GM18873 (cell line): ENCODE measurements around the gene TXNDC2.

Experiments used
- ATAC-seq: cut with Tn5 transposase; IDR thresholded peaks from one replicate; pipeline ENCODE4 v1.9.1; 2021; ENCODE audit warnings: mild to moderate bottlenecking, moderate library complexity, moderate number of reproducible peaks; ENCODE audit not compliant: unreplicated experiment, low FRiP score

The TXNDC2 gene

DNA sequence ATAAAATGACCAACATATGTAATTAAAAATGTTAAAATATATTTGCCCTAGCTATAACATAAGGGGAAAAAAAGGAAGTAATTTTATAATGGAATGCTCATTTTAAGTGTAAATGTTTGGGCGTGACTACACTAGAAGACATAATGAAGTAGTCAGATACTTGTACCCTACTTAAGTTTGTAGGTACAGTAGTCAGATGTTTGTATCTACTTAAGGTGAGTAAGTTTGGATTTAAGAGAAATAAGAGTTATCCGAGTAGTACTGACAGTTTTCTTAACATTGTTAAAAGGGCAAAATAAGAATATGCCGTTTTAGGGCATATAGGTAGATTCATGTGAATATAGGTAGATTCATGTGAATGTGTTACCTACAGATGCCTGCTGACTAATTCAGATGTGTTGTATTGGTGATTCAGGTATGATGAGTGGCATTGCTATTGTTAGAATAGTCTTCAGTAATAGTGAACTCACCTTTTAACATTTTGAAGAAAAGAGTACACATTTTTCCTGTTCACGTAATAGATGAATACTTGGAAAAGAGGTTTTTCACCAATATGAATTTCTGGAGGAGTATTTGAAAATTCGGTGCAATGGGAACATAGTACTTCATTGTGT, 43.0 kb downstream of the TXNDC2 start:
- ATAC-seq: no peak

DNA sequence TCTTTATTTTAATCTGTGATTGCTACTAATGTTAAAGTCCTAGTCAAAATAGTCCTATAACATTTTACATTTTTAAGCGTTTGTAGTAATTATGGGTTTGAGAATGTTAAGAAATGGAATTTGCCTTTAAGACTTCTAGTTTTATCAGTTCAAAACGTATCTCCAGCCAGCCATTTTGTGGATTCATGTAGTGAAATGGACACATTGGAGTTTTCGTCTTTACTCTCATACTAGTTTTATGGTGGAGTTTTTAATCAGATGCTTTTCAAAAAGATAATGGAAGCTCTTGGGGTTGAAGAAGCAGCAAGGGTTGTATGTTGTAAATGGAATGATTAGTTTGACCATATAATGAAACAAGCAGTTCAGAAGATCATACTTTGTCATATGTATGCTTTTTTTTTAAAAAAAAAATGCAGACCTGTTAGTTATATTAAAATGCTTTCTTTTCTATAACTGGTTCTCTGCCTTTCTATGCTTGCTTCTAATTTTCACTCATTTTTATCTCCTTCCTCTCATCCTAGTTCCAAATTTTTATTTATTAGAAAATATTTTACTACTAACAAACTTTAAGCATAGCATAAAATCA, 44.6 kb downstream of the TXNDC2 start:
- ATAC-seq: no peak

DNA sequence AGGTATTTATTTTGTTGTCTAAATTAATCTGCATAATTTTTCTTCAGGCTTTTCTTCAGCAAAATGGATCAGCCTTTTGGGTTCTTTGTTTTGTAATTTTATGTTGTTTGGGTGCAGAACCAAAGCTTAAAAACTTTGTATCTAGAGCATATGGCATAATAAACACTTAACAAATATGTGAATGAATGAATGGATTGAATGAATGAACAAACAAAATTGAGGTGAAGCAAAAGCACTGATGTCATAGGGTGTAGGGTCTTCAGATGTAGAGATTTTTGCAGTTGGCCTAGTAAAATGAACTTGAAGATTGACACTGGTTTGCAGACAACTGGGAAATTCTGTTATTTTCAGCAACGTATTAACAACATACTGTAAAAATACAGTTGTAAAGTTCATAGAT, 45.4 kb downstream of the TXNDC2 start:
- ATAC-seq: no peak

DNA sequence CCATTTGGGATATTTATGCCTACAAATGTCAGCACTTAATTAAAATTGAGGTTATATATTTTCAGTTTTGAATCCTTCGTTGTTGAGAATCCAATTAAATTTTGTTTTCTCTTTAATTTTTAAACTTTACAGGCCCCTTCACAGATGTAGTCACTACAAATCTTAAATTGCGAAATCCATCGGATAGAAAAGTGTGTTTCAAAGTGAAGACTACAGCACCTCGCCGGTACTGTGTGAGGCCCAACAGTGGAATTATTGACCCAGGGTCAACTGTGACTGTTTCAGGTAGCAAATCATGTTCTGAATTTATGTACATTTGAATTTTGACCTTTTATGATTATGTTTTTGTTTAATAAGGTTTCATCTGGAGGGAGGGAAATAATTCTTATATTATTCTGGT, 45.9 kb downstream of the TXNDC2 start:
- no peak for ATAC-seq

DNA sequence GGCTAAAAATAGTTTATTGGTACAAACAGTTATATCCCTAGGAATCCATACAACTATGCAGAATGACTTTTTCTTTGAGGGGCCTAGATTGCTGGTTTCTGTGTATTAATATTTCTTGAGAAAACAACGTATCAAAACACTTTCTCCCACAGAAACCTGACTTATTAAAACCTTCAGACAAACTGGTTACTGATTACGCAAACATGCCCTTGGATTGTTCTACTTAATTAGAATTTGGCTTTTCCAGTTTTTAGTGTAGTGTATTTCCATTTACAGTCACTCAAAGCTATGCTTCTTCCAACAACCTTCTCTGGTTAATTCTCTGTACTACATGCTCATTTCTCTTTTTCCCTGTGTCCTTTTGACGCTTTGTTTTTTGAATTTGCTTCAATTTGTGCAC, 48.1 kb downstream of the TXNDC2 start:
- no peak for ATAC-seq

DNA sequence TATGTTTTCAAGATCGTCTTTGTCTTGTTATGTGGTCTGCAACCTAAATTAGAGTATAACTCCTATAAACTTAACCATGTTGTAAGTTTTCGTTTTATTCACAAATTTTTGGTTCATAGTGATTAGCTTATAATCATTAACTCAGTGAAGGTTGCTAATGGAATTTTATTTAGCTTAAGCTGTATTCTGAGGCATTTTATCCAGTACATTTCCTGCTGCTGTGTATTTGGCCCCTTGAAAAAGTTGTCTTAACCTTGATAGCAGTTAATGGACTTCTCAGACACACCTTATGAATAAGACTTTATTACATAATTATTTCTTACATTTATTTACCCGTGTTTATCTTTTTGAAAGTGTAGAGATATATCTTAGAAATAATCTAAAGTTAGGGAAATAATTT, 48.5 kb downstream of the TXNDC2 start:
- ATAC-seq: no peak
